Fibroblast of skin of left quadriceps (primary cell): ENCODE measurements around the gene FBXO44.

ENCODE experiments used
- DNase-seq, 2 experiments: peaks; one replicate each; pipeline ENCODE4 v3.0.0-alpha.2; 2013; ENCODE audit warnings: low read depth in 2 of 2

FBXO44 gene

GRCh38 chr1:11708554-11709350, 54.1 kb downstream of the FBXO44 start:
- no peak for DNase-seq

DNA sequence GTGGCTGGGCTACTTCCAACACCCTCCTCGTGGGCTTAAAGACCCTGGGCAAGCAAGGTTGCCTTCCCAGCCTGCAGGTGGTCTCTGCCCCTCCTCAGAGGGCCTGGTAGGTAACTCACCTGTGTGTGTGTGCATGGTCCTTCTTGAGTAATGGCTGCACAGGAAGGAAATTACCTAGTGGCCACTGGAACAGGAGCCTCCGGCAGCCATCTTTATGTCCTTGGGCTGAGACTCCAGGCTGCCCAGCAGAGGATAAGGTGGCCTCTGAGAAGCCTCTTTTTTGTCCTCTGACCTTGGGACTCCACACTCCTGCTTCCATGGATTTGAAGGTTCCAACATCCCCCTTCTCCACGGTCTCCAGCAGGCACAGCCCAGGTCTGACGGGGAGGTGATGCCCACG, 56.8 kb downstream of the FBXO44 start:
- no peak for DNase-seq

DNA sequence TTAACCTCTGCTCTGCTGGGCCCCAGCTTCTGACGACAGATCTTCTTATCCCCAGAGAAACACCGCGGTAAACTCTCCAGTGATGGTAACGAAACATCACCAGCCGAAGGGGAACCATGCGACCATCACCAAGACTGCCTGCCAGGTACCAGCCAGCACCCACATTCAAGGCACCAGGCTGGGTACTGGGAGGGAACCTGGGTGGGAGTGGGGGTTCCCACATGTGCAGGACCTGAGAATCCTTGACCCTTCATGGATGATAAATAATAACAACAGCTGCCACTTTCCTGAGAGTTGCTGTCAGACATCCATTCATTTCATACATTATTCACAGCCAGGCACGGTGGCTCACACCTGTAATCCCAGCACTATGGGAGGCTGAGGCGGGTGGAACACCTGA, 57.6 kb downstream of the FBXO44 start:
- no peak for DNase-seq
